ENCODE results near the gene CTBS.

DNA sequence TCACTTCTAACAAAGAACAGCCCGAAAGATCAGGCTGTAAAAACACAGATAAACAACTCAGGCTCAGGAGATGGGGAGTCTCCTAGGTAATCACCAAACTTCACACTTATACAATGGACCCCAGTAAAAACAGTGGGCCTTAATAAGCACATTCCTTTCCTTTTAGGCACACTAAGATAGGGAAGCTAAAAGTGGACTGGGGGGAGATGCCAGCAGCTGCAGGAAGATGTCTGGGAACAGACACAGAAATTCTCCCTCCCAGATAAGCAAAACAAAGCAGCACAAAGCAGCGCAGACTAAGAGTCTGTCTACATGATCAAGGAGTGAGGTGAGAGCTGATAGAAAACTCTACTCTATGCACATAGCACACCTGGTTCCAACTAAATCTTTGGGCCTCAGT is 29.0 kb upstream of the CTBS start:
- TF ChIP-seq TCF7L2 (IDR thresholded peaks at IDR 0.05; ENCODE audit: low read depth, low read length) = no peak
- TF ChIP-seq, protein P1, sequence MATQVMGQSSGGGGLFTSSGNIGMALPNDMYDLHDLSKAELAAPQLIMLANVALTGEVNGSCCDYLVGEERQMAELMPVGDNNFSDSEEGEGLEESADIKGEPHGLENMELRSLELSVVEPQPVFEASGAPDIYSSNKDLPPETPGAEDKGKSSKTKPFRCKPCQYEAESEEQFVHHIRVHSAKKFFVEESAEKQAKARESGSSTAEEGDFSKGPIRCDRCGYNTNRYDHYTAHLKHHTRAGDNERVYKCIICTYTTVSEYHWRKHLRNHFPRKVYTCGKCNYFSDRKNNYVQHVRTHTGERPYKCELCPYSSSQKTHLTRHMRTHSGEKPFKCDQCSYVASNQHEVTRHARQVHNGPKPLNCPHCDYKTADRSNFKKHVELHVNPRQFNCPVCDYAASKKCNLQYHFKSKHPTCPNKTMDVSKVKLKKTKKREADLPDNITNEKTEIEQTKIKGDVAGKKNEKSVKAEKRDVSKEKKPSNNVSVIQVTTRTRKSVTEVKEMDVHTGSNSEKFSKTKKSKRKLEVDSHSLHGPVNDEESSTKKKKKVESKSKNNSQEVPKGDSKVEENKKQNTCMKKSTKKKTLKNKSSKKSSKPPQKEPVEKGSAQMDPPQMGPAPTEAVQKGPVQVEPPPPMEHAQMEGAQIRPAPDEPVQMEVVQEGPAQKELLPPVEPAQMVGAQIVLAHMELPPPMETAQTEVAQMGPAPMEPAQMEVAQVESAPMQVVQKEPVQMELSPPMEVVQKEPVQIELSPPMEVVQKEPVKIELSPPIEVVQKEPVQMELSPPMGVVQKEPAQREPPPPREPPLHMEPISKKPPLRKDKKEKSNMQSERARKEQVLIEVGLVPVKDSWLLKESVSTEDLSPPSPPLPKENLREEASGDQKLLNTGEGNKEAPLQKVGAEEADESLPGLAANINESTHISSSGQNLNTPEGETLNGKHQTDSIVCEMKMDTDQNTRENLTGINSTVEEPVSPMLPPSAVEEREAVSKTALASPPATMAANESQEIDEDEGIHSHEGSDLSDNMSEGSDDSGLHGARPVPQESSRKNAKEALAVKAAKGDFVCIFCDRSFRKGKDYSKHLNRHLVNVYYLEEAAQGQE (IDR thresholded peaks at IDR 0.05; ENCODE audit: insufficient read depth in 1 of 2, low read depth in 2 of 2, low read length in 1 of 2) = no peak
- TF ChIP-seq POLR2AphosphoS5 (IDR thresholded peaks at IDR 0.05; ENCODE audit: low read depth, low read length) = no peak
- TF ChIP-seq, protein P2, sequence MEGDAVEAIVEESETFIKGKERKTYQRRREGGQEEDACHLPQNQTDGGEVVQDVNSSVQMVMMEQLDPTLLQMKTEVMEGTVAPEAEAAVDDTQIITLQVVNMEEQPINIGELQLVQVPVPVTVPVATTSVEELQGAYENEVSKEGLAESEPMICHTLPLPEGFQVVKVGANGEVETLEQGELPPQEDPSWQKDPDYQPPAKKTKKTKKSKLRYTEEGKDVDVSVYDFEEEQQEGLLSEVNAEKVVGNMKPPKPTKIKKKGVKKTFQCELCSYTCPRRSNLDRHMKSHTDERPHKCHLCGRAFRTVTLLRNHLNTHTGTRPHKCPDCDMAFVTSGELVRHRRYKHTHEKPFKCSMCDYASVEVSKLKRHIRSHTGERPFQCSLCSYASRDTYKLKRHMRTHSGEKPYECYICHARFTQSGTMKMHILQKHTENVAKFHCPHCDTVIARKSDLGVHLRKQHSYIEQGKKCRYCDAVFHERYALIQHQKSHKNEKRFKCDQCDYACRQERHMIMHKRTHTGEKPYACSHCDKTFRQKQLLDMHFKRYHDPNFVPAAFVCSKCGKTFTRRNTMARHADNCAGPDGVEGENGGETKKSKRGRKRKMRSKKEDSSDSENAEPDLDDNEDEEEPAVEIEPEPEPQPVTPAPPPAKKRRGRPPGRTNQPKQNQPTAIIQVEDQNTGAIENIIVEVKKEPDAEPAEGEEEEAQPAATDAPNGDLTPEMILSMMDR (IDR thresholded peaks at IDR 0.05) = no peak

Measured in Panc1 (cell line).